NCI-H1417 treated with DMSO at 0.1 percent for 48 hours (cell line): Measurements from ENCODE around the gene MARCHF4.

ENCODE experiments used
- DNase-seq: peaks from one replicate; lab custom pipeline; 2025; lab: John Stamatoyannopoulos, UW

The MARCHF4 gene

GRCh38 chr2:216371721-216372702, at the start of gene MARCHF4:
TSS of gene MARCHF4 (minus strand) at chr2:216372483. CDS start at chr2:216370260, 2,223 bp downstream.
- peak; percentile 58 for DNase-seq

GRCh38 chr2:216420367-216421101, 48.3 kb upstream of the MARCHF4 start:
- DNase-seq: no peak

GRCh38 chr2:216418981-216419380, 46.7 kb upstream of the MARCHF4 start:
- no peak for DNase-seq

GRCh38 chr2:216416571-216417307, 44.5 kb upstream of the MARCHF4 start:
- DNase-seq: no peak

- DNase-seq: no peak
Observed at GRCh38 chr2:216415541-216415940, 43.3 kb upstream of the MARCHF4 start.

- DNase-seq: no peak
Observed at GRCh38 chr2:216414772-216415319, 42.6 kb upstream of the MARCHF4 start.

GRCh38 chr2:216413882-216414281, 41.6 kb upstream of the MARCHF4 start:
- no peak for DNase-seq

GRCh38 chr2:216412022-216412999, 40.0 kb upstream of the MARCHF4 start, which contains the start of gene SMARCAL1:
TSS of gene SMARCAL1 (plus strand) at chr2:216412484. CDS start at chr2:216414705, 2,221 bp downstream.
- peak; percentile 96 for DNase-seq

GRCh38 chr2:216410550-216410949, 38.3 kb upstream of the MARCHF4 start:
- DNase-seq: no peak

GRCh38 chr2:216408426-216409290, 36.4 kb upstream of the MARCHF4 start:
- no peak for DNase-seq

GRCh38 chr2:216406826-216407225, 34.5 kb upstream of the MARCHF4 start:
- DNase-seq: no peak

GRCh38 chr2:216405588-216405987, 33.3 kb upstream of the MARCHF4 start:
- no peak for DNase-seq

- DNase-seq: no peak
Observed at GRCh38 chr2:216404010-216404618, 31.8 kb upstream of the MARCHF4 start.

GRCh38 chr2:216402751-216403150, 30.5 kb upstream of the MARCHF4 start:
- DNase-seq: no peak

GRCh38 chr2:216399621-216400020, 27.3 kb upstream of the MARCHF4 start:
- DNase-seq: no peak

GRCh38 chr2:216394881-216395280, 22.6 kb upstream of the MARCHF4 start:
- no peak for DNase-seq

- no peak for DNase-seq
Observed at GRCh38 chr2:216392945-216393840, 20.9 kb upstream of the MARCHF4 start.

GRCh38 chr2:216392018-216392562, 19.8 kb upstream of the MARCHF4 start:
- no peak for DNase-seq
